Stimulated activated naive B cell treated with anti-CD40 and anti-IgM and Interleukin-4, amounts not matched to agents 10 μg/mL and 1 μg/mL and 100 μg/mL, for 72 hours (primary cell): ENCODE results near the gene PPM1M.

Source experiments
- ATAC-seq, 2 donors: fragments of 150-1000 bp; cut with Tn5 transposase; replicated peaks; 2 replicates each; pipeline ENCODE4 v1.10.0; 2021; ENCODE audit warnings: moderate library complexity in 1 of 2
- DNase-seq: peaks from one replicate; pipeline ENCODE4 v3.0.0; 2021
- H3K27ac Mint-ChIP-seq: one replicate; pipeline ENCODE4 v1.8.0; 2022; ENCODE audit warnings: mild to moderate bottlenecking, mixed read lengths
- H3K27me3 Mint-ChIP-seq, 2 donors: one replicate each; pipeline ENCODE4 v1.8.0; 2022; ENCODE audit warnings: mixed read lengths in 2 of 2
- H3K36me3 Mint-ChIP-seq, 2 donors: one replicate each; pipeline ENCODE4 v1.8.0; 2022; ENCODE audit warnings: mixed read lengths in 2 of 2, mild to moderate bottlenecking in 1 of 2
- H3K4me1 Mint-ChIP-seq, 2 donors: one replicate each; pipeline ENCODE4 v1.8.0; 2022; ENCODE audit warnings: mixed read lengths in 2 of 2, mild to moderate bottlenecking in 1 of 2
- H3K4me3 Mint-ChIP-seq, 2 donors: one replicate each; pipeline ENCODE4 v1.8.0; 2022; ENCODE audit warnings: mild to moderate bottlenecking in 2 of 2, mixed read lengths in 2 of 2, moderate library complexity in 1 of 2
- H3K9me3 Mint-ChIP-seq, 2 donors: one replicate each; pipeline ENCODE4 v1.8.0; 2022; ENCODE audit warnings: mixed read lengths in 2 of 2, mild to moderate bottlenecking in 1 of 2

PPM1M gene

DNA sequence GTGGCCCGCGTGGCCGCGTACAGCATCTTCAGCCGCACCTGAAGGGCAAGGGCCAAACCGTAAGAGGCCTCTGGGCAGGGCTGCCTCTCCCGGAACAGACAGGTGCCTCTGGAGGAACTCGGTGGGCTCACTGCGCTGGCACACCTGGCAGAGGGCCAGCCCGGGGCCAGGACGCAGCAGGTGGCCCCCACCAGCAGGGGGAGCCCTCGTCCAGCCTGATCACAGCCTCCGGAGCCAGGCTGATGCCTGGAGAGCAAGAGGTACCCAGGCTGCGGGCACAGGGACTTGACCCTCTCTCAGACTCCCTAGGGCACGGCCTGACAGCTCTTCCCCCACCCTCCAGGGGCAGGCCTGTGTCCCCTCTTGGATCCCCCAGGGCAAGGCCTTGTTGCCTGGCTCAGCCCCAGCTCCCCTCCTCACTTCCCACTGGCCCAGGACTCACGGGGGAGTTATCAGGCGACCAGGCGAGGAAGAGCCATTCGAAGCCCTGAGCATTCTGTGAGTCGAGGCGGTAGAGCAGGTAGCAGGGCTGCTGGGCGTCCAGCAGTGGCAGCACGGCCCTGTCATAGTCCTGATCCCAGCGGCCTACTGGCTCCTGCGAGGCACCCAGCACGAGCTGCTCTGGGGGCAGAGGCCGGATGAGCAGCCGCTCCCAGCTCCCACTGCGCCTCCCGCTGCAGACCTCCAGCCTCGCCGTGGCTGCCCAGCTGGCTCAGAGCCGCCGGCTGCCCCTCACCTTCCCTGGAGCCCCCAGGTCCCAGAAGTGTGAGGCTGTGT lies 13.9 kb upstream of the PPM1M start:
- peak; percentile 88 to 90 for ATAC-seq
- no peaks in the 10 kb centered on the region for H3K27me3 Mint-ChIP-seq
- peak overlapping the region; percentile 33 to 59 for H3K4me3 Mint-ChIP-seq
- H3K9me3 Mint-ChIP-seq: no peaks in the 10 kb centered on the region
- peak overlapping the region; percentile 77 for H3K27ac Mint-ChIP-seq
- DNase-seq: peak; percentile 69
- peaks cover 29 to 78% of the 10 kb centered on the region in 2 donors for H3K4me1 Mint-ChIP-seq
- peaks cover 48 to 54% of the 10 kb centered on the region in 2 donors for H3K36me3 Mint-ChIP-seq

GRCh38 chr3:52232279-52233107 lies 13.1 kb upstream of the PPM1M start:
- peak overlapping the region; percentile 81 for H3K27ac Mint-ChIP-seq
- peaks cover 46 to 55% of the 10 kb centered on the region in 2 donors for H3K36me3 Mint-ChIP-seq
- peaks cover 31 to 78% of the 10 kb centered on the region in 2 donors for H3K4me1 Mint-ChIP-seq
- ATAC-seq (no peak), DNase-seq (no peak)
- no peaks in the 10 kb centered on the region for H3K27me3 Mint-ChIP-seq
- no peaks in the 10 kb centered on the region for H3K9me3 Mint-ChIP-seq
- peak overlapping the region in 1 of 2 donors; percentile 36 for H3K4me3 Mint-ChIP-seq

GRCh38 chr3:52233108-52233591 lies 12.4 kb upstream of the PPM1M start:
- no peak overlapping the region for H3K27ac Mint-ChIP-seq
- H3K4me1 Mint-ChIP-seq: peaks cover 34 to 78% of the 10 kb centered on the region in 2 donors
- no peaks in the 10 kb centered on the region for H3K9me3 Mint-ChIP-seq
- H3K4me3 Mint-ChIP-seq: no peak overlapping the region
- ATAC-seq (no peak), DNase-seq (no peak)
- H3K27me3 Mint-ChIP-seq: no peaks in the 10 kb centered on the region
- peaks cover 44 to 51% of the 10 kb centered on the region in 2 donors for H3K36me3 Mint-ChIP-seq

GRCh38 chr3:52233968-52234367 lies 11.6 kb upstream of the PPM1M start:
- no peak overlapping the region for H3K4me3 Mint-ChIP-seq
- peaks cover 44 to 54% of the 10 kb centered on the region in 2 donors for H3K36me3 Mint-ChIP-seq
- peak overlapping the region; percentile 62 for H3K27ac Mint-ChIP-seq
- H3K9me3 Mint-ChIP-seq: no peaks in the 10 kb centered on the region
- H3K4me1 Mint-ChIP-seq: peaks cover 36 to 81% of the 10 kb centered on the region in 2 donors
- no peaks in the 10 kb centered on the region for H3K27me3 Mint-ChIP-seq
- no peak for ATAC-seq
- DNase-seq: no peak

GRCh38 chr3:52234516-52235447 lies 10.8 kb upstream of the PPM1M start:
- Mint-ChIP-seq H3K27me3 (no peaks in the 10 kb centered on the region), H3K9me3 (no peaks in the 10 kb centered on the region), H3K36me3 (peaks cover 41 to 52% of the 10 kb centered on the region in 2 donors), H3K27ac (peak overlapping the region; percentile 62), H3K4me3 (no peak overlapping the region), H3K4me1 (peaks cover 38 to 88% of the 10 kb centered on the region in 2 donors)
- DNase-seq (no peak), ATAC-seq (no peak)

DNA sequence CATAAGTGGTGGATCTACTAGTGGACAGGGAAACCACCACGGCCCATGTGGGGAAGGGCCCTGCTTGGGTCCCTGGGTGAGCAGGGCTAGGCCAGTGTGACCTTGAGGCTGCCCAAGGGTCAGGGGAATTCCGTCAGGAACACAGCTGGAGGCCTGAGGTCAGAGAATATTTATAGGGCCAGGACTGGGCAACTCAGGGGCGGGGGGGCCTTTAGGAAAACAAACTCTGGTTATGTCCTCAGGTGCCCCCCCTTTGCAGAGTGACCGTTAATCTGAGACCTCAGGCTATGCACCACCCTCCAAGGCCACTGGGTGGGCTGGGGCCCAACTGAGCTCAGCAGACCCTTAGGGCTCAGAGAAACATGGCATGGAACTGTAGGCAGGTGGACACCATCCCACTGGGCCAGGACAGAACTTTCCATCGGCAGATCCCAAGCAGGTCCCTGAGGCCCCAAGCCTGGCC lies 9.1 kb upstream of the PPM1M start:
- H3K4me3 Mint-ChIP-seq: peak overlapping the region; percentile 36 to 46
- no peak for ATAC-seq
- no peaks in the 10 kb centered on the region for H3K9me3 Mint-ChIP-seq
- peaks cover 33 to 52% of the 10 kb centered on the region in 2 donors for H3K36me3 Mint-ChIP-seq
- H3K27ac Mint-ChIP-seq: peak overlapping the region; percentile 60
- peaks cover 48 to 95% of the 10 kb centered on the region in 2 donors for H3K4me1 Mint-ChIP-seq
- no peak for DNase-seq
- H3K27me3 Mint-ChIP-seq: no peaks in the 10 kb centered on the region

- Mint-ChIP-seq H3K9me3 (no peaks in the 10 kb centered on the region), H3K4me3 (peak overlapping the region; percentile 94), H3K27me3 (no peaks in the 10 kb centered on the region), H3K36me3 (peaks cover 29 to 51% of the 10 kb centered on the region in 2 donors), H3K4me1 (peaks cover 45 to 95% of the 10 kb centered on the region in 2 donors), H3K27ac (peak overlapping the region; percentile 90)
- no peak for DNase-seq
- ATAC-seq: no peak
Measured at GRCh38 chr3:52237006-52237656, 8.4 kb upstream of the PPM1M start.

- Mint-ChIP-seq H3K4me1 (peaks cover 42 to 91% of the 10 kb centered on the region in 2 donors), H3K36me3 (peaks cover 26 to 49% of the 10 kb centered on the region in 2 donors), H3K9me3 (no peaks in the 10 kb centered on the region), H3K27me3 (no peaks in the 10 kb centered on the region), H3K27ac (no peak overlapping the region), H3K4me3 (peak overlapping the region; percentile 94)
- ATAC-seq (no peak), DNase-seq (no peak)
Measured at GRCh38 chr3:52237657-52238172, 7.8 kb upstream of the PPM1M start.

- Mint-ChIP-seq H3K9me3 (peaks cover 0 to 1% of the 10 kb centered on the region in 2 donors), H3K4me1 (peaks cover 44 to 89% of the 10 kb centered on the region in 2 donors), H3K27me3 (no peaks in the 10 kb centered on the region), H3K27ac (peak overlapping the region; percentile 92), H3K4me3 (peak overlapping the region; percentile 94), H3K36me3 (peaks cover 28 to 48% of the 10 kb centered on the region in 2 donors)
- ATAC-seq: peak; percentile 27 to 33
- DNase-seq: no peak
Measured at GRCh38 chr3:52238193-52238760, 7.3 kb upstream of the PPM1M start.

- peak; percentile 75 to 85 for ATAC-seq
- Mint-ChIP-seq H3K27ac (peak within 1 kb of the TSS; percentile 98), H3K27me3 (no peaks in the 10 kb centered on the region), H3K4me1 (peaks cover 50 to 89% of the 10 kb centered on the region in 2 donors), H3K36me3 (peaks cover 21 to 43% of the 10 kb centered on the region in 2 donors), H3K9me3 (peaks cover 0 to 1% of the 10 kb centered on the region in 2 donors), H3K4me3 (peak within 1 kb of the TSS; percentile 94)
- peak; percentile 84 for DNase-seq
Measured at GRCh38 chr3:52238761-52239701, 6.5 kb upstream of the PPM1M start, which contains the start of gene TWF2. TWF2 (minus strand) TSS chr3:52239158; CDS start chr3:52239016, 142 bp downstream.

GRCh38 chr3:52240059-52240885 lies 5.3 kb upstream of the PPM1M start:
- Mint-ChIP-seq H3K9me3 (peaks cover 0 to 1% of the 10 kb centered on the region in 2 donors), H3K4me3 (peak overlapping the region; percentile 94), H3K27ac (peak overlapping the region; percentile 88), H3K27me3 (no peaks in the 10 kb centered on the region), H3K4me1 (peaks cover 59 to 90% of the 10 kb centered on the region in 2 donors), H3K36me3 (peaks cover 17 to 40% of the 10 kb centered on the region in 2 donors)
- DNase-seq (no peak), ATAC-seq (no peak)
